ENCODE measurements around the gene SMCO1.
"Not testable (repeated sequence)": the region's sequence is repeated elsewhere in the genome, so short reads cannot be mapped to it uniquely, and the experiment has no call there.

GRCh38 chr3:196457470-196457869 is 57.7 kb downstream of the SMCO1 start:
- not testable (repeated sequence) for TF ChIP-seq CHD2 (IDR thresholded peaks at IDR 0.05; ENCODE audit: low read length, partially characterized antibody); HEYL (CRISPR knock-in tag; IDR thresholded peaks at IDR 0.05); CTCF (IDR thresholded peaks at IDR 0.05); PBX3 (IDR thresholded peaks at IDR 0.05); REST (IDR thresholded peaks at IDR 0.05); EP300 (IDR thresholded peaks at IDR 0.05); KDM5A (IDR thresholded peaks at IDR 0.05); ESRRA (IDR thresholded peaks at IDR 0.05; ENCODE audit: borderline replicate concordance, low read length); SMC3 (IDR thresholded peaks at IDR 0.05)
